ENCODE data around the gene YRDC.

Gene YRDC

GRCh38 chr1:37761416-37762095 is 46.5 kb downstream of the YRDC start:
- TF ChIP-seq ZFX (IDR thresholded peaks at IDR 0.05; ENCODE audit: borderline replicate concordance) (no peak), CTCF (IDR thresholded peaks at IDR 0.05) (0 out of 2 replicates have a peak, but pooled peaks have one; percentile 14)
- H3K27ac ChIP-seq, result no peak overlapping the region

DNA sequence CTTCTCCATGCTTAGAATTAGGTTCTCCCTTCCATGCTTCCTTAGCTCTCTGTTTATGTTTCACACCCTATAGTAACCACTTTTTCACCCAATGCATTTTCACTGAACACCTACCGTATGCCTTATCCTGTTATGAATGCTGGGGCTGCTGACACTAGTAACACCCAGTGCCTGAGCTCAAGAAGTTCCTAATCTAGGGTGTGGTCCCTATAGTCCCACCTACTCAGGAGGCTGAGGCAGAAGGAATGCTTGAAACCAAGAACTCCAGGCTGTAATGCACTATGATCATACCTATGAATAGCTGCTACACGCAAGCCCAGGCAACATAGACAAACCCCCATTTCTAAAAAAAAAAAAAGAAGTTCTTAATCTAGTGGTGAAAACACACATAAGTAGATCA is 48.6 kb downstream of the YRDC start:
- no peak overlapping the region for H3K27ac ChIP-seq
- TF ChIP-seq ZFX (IDR thresholded peaks at IDR 0.05; ENCODE audit: borderline replicate concordance) (no peak), CTCF (IDR thresholded peaks at IDR 0.05) (no peak)

- no peak overlapping the region for H3K27ac ChIP-seq
- TF ChIP-seq ZFX (IDR thresholded peaks at IDR 0.05; ENCODE audit: borderline replicate concordance) (no peak), CTCF (IDR thresholded peaks at IDR 0.05) (no peak)
Observed at GRCh38 chr1:37755951-37756560, 52.0 kb downstream of the YRDC start.

- H3K27ac ChIP-seq, result no peak overlapping the region
- TF ChIP-seq CTCF (IDR thresholded peaks at IDR 0.05), result no peak
- no peak for TF ChIP-seq ZFX (IDR thresholded peaks at IDR 0.05; ENCODE audit: borderline replicate concordance)
Observed at GRCh38 chr1:37755290-37755689, 52.7 kb downstream of the YRDC start.

DNA sequence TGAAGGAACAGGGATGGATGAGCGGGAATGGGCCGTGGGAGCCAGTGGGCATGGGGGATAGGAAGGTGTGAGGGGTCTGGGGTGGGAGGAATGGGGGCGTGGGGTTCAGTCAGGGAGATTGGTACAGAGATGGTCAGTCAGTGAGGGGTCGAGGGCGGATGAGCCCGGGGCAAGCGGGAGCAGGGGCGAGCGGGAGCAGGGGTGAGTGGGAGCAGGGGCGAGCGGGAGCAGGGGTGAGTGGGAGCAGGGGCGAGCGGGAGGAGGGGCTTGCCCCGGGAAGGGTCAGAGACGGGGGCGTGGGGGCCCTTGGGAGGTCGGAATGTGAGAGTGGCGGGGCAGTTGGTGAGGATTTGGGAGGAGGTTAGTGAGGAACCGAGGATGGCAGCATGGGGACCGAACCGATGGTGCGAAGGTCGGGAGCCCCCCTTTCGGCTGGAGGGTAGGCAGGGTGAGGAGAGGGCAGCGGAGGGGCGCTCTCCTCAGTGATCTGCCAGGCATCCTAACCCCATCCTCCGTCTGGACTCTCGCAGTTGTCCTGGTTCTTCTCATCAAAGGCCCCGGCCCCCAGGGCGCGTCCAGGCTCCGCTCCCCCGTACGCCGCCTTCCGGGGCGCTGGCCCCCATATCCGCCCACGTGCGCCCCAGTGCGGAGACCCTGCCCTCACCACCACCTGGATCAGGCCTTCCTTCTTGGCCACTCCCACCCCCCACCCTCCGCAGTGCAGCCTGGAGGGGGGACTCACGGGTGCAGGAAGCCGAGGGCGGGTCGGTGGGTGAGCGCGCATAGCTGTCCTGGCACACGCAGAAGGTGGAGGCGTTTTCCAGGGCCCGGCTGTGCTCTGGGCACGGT is 54.3 kb downstream of the YRDC start:
- H3K27ac ChIP-seq, result no peak overlapping the region
- no peak for TF ChIP-seq ZFX (IDR thresholded peaks at IDR 0.05; ENCODE audit: borderline replicate concordance)
- TF ChIP-seq CTCF (IDR thresholded peaks at IDR 0.05), result no peak
